ENCODE data around the gene CD36.

The CD36 gene

DNA sequence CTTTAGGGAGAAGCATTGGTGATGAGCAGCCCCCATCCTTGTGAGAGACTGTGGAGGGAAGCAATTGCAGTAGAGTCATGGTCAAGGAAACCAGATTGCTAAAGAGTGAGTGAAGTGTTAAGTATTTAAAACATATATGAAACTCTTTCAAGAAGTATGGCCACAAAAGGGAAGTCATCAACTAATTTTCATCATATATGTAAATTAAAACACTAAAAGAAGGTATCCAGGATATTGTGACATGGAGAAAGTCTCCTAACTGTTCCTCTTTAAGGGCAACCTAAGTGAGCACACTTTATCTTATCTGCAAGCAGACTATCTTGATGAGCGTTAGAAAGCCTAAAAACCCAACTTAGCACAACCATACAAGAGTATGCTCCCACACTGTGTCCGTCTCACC, 69.7 kb downstream of the CD36 start:
- no peak for DNase-seq

- DNase-seq: no peak
These were observed 73.1 kb downstream of the CD36 start for GRCh38 chr7:80711531-80711930.

- DNase-seq: no peak
These were observed 80.8 kb downstream of the CD36 start for GRCh38 chr7:80719261-80719660.

GRCh38 chr7:80720146-80720545, 81.7 kb downstream of the CD36 start:
- no peak for DNase-seq

DNA sequence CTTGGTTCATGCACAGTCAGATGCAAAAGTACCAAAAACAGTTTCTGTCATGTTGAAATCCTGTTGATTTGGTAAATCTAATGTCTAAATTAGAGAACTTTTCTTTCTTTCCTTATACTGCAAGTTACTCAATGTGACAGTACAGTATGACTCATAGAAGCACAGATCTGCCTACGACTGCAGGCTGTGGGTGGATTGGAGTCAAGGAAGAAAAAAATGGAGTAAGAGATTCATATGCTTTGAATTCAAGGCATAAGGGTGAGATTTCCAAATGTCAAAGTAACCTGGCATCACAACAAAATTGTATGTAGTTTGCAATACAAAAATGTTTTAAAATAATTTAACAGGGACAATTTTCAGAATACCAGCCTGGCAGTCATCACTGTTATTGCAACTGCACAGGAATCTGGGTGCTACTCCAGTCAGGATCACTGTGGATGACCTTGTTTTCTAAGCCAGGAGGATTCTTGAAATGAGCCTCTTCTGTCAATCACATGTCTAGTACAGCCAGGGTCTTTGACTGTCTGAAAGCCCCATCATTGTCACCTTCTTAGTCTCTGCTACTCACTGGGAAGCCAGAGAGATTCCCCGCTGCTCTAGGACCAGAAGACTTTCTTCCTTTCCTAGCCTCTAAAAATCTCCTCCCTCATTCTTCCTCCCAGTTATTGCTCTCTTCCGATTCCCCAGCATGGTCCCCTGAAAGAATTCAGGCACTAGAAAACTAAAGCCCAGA, 83.6 kb downstream of the CD36 start:
- no peak for DNase-seq

GRCh38 chr7:80722616-80723195, 84.3 kb downstream of the CD36 start:
- no peak for DNase-seq

DNA sequence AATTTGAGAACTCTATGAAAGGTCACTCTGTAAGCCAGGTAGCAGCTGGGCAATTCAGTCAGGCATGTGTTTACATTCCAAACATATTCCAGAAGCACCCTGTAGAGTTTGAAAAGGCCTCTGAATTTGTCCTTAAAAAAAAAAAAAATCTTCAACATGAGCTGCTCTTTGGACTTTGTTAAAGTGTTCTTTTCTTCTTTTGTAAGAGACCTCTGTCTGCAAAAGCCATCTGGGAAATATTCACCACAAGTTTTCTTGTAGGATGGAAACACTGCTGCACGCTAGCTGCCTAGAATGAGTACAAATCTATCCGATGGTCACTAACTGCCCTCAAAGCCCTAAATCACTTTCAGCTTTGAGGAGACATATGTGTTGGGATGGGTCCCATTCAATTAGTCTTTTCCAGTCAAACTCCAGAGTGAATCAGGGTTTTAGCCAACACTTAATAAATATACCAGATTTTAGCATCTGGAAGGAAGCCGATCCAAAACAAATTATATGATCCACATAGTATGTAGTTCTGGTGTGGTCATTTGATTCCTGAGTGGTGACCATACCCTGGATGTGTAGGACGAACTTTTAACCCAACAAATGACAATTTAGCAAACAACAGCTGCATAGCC, 85.9 kb downstream of the CD36 start:
- no peak for DNase-seq

DNA sequence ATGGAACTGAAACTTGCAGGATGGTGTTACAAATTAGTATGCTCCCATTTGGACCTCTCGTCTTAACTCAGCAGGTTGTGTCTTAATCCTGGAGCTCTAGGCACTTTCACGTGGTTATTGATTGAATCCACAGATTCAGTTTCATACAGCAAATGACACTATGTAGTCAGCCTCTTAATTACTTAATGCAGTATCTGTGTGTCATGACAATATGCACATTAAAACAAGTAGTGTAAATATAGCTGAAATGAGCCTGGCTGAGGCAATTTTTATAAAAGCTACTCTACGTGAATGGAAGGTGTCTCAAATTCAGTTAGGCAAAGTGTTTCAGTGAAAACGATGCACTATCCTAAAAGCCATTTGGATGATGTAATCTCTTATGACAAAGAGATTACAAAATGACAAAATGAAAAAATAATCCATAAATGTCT, 86.8 kb downstream of the CD36 start:
- DNase-seq: no peak

Data from stimulated activated CD4-positive, alpha-beta T cell treated with anti-CD3 and anti-CD28 coated beads, Interleukin-4, amount 100 ng/mL, for 24 hours (primary cell).